AML-193 (cell line): ENCODE measurements around the gene ZNF766.
"Not testable (repeated sequence)": the region's sequence is repeated elsewhere in the genome, so short reads cannot be mapped to it uniquely, and the experiment has no call there.

ENCODE experiments used
- DNase-seq, 2 experiments: peaks; one replicate each; lab custom pipeline; 2025; lab: John Stamatoyannopoulos, UW

Gene ZNF766

DNA sequence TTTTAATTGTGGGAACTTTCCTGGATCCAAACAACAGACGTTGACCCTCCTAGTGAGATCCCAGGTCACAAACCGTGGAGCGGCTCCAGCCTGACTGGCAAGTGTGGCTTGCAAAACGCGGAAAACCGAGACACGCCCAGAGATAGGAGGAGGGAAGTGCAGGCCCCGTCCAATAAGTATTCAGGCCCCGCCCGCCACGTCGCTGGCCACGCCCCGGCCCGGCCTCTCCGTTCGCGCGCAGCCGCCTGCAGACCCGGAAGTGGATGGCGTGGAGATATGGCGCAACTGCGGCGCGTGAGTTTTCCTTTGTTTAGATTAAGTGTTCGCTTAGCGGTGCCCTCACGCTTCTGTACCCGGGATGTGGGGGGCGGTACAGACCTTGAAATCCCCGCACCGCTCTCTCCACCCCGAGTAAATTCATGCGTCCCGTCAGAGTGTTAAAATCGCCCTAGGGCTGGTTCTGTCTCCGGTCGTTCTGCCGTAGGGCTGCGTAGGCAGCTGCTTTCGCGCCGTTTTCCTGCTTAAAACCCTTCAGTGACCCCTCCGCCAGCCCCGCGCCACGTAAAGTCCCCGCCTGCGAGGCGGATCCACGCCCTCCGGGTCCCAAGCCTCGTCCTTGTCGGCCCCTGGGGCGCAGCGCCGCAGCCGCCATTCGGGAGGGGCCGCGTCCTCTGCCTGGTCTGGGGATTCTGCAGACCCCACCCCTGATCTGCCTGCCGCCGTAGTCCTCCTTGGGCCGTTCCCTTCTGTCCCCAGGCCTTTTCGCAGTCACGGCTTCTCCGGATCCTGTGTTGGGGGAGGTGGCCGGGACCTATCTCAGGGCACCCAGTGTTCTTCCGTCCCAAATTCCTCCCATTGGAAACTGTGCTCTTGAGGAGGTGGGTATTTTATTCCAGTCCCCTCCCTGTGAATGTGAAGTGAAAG is at the start of gene ZNF766:
ZNF766 (plus strand) TSS at position 250 of the 924 bp plus-strand sequence; CDS start at position 277, 27 bp downstream.
- DNase-seq = peak; percentile 92 to 94

DNA sequence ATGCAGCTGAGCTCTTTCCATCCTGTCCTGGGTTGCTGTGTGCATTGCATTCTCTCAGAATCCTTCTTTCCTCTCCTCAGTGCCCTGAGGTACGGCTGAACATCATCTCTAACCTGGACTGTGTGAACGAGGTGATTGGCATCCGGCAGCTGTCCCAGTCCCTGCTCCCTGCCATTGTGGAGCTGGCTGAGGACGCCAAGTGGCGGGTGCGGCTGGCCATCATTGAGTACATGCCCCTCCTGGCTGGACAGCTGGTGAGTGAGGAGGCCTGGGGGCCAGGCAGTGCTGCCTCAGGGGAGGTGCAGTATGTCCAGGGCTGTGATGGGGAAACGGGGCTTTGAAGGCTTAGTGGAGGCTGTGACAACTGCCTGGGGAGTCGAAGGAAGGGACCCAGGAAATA is 49.8 kb upstream of the ZNF766 start:
- no peak for DNase-seq

- DNase-seq = no peak
Measured at GRCh38 chr19:52221031-52221430, 48.4 kb upstream of the ZNF766 start.

GRCh38 chr19:52221831-52222375 is 47.5 kb upstream of the ZNF766 start:
- DNase-seq = no peak

- no peak for DNase-seq
Measured at GRCh38 chr19:52224211-52224610, 45.2 kb upstream of the ZNF766 start.

DNA sequence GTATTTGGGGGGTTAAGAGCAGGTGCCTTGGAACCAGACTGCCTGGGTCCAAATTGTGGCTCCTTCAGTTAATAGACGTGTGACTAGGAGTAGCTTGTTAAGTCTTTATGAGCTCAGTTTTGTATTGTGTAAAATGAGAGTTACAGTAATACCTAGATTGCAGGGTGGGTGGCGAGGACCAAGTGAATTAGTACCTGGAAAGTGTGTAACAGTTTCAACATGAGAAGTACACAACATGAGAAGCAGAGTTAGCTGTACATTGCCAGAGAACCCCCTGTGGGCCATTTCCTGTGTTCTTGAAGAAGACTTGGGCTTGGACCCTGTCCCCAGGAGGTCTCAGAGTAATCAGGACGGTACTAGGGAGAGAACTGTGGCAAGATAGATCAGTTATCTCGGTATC is 42.7 kb upstream of the ZNF766 start:
- no peak for DNase-seq

GRCh38 chr19:52227196-52227940 is 42.0 kb upstream of the ZNF766 start:
- DNase-seq = no peak

GRCh38 chr19:52227980-52228379 is 41.4 kb upstream of the ZNF766 start:
- DNase-seq = no peak

GRCh38 chr19:52229524-52229923 is 39.9 kb upstream of the ZNF766 start:
- no peak for DNase-seq

GRCh38 chr19:52230685-52231084 is 38.7 kb upstream of the ZNF766 start:
- no peak for DNase-seq

DNA sequence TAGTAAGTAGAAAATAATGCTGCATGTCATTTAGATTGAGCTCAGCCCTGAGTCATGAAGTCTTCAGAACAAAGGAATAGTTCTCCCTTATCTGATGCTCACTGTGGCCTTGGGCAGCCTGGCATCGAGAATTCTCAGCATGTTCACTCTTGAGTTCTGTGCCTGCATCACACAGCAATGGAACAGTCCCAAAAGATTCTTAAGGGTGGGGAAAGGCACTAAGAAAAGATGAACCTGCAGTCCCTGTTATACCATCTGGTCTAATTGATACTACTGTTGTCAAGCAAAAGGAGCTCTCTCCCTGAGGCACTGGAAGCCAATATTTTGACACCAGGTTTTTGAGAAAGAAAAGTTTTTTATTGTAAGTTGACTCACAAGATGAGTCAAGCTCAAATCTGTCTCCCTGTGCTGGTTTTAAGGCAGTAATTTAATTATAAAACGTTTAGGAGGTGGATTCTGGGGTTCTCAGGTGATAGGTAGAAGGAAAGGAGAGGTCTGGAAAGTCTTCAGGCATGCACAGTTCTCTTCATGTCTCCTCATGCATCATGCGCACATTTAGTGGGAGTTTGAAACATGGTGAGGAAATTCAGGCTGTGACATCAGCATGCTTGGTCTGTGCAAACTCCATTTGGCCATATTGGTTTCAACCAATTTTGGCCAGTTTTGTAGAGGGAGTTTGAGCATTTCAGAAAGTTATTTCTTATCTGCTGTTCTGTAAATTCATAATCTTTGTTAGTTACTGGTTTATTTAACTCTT is 38.1 kb upstream of the ZNF766 start:
- DNase-seq = no peak

GRCh38 chr19:52234406-52234805 is 35.0 kb upstream of the ZNF766 start:
- DNase-seq = no peak

GRCh38 chr19:52237197-52237596 is 32.2 kb upstream of the ZNF766 start:
- no peak for DNase-seq

DNA sequence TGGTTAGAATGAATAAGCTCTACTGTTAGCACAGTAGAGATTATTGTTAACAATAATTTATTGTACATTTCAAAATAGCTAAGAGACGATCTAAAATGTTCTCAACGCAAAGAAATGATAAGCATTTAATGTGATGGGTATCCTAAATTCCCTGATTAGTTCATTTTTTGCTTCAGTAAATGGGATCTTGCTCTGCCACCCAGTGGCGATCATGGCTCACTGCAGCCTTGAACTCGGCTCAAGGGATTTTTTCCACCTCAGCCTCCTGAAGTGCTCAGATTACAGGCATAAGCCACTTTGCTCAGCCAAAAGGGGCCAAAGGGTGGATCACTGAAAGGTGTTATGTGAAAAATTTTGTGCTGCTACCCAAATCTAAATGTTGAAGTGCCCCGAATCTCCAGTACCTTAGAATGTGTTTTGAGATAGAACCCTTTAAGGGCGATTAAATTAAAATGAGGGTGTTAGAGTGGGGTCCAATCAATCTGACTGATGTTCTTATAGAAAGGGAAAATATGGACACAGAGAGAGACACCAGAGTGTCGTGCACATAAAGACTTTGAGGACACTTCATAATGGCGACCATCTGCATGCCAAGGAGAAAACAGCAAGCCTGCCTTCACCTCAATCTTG is 31.5 kb upstream of the ZNF766 start:
- peak; percentile 50 to 63 for DNase-seq

- DNase-seq = no peak
Measured at GRCh38 chr19:52244021-52244420, 25.4 kb upstream of the ZNF766 start.

DNA sequence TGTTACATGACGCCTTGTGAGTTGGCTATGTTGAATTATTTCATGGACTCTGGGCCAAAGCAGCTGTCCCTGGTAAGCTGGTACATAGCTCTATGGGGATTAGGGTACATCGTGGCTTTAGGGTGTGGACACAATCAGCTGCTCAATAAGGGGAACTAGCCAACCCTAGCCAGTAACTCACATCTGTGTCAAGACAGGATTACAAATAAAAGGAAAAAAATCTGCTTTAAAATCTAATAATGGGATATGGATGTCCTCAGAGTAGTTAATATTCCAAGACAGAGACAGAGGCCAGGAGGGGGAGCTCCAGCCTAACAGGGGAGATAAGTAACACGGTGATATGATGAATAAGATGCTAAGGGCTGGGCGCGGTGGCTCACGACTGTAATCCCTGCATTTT is 21.1 kb upstream of the ZNF766 start:
- DNase-seq = peak; percentile 48 to 52

- no peak for DNase-seq
Measured at GRCh38 chr19:52258426-52258825, 11.0 kb upstream of the ZNF766 start.

DNA sequence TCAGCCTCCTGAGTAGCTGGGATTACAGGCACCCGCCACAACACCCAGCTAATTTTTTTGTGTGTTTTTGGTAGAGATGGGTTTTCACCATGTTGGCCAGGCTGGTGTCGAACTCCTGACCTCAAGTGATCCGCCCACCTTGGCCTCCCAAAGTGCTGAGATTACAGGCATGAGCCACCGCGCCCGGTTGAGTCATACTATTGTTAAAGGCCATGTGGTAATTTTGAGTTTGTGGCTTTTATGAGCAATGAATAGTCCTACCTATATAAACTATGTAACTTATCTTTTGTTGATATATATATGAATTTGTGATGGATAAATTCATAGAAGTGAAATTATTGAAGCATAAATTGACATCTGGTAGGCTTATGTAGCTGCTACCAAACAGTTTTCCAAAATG is 3.8 kb upstream of the ZNF766 start:
- not testable (repeated sequence) for DNase-seq

DNA sequence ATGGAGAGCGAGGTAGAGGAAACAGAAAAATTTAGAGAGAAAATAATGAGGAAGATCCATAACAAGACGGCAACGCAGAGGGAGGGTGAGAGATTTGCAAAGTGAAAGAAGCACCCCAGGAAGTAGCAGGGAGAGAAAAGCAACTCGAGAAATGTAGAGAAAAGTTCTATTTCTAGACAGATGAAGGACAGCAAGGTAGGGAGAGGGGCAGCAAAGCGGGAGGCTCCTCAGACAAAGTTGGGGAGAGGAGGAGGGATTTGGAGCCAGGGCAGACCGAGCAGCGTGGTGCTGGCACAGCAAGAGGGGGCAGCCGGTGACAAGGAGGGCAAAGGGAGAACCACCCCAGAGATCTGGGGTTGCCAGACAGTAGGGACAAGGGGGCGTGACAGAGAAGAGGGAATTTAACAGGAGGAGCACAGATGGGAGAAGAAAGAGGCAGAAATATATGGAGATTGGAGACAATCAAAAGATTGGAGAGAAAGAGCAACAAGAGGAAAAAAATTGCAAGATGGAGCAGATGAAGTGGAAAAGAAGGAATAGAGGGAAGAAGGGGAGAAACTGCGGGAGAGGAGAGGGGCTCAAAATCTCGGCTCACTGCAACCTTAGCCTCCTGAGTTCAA is 989 bp downstream of the ZNF766 start:
- DNase-seq = peak; percentile 15 to 29

DNA sequence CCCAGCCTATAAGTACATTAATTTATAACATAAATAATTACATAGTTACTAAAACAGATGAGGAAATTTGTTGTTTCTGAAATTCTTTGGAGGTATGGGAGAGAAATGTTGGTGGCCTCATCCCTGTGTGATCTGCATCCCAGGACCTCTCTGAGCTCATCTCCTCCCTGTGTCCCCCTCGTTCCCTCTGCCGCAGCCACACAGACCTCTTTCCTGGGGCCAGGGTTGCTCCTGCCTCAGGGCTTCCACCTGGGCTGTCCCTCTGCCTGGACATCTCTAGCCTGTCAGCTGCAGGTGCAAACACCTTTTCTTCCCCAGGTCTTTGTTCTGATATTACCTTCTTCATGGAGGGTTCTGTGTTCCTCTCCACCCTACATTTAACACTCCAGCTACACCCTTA is 3.9 kb downstream of the ZNF766 start:
- no peak for DNase-seq

GRCh38 chr19:52274191-52274590 is 4.8 kb downstream of the ZNF766 start:
- DNase-seq = no peak
